ENCODE results near the gene FLNB.

FLNB gene

GRCh38 chr3:58008141-58009025 is at the start of gene FLNB:
TSS of gene FLNB (plus strand) at chr3:58008422. CDS start at chr3:58008565, 143 bp downstream.
- TF ChIP-seq CTCF (IDR thresholded peaks at IDR 0.05; ENCODE audit: low read length) (peak; percentile 61), EZH2 (optimal IDR thresholded peaks at IDR 0.05; ENCODE audit: low read depth, low read length) (no peak)
- 0 out of 2 replicates have a peak, but pooled peaks cover 4% of the 10 kb centered on the region for H3K4me1 ChIP-seq (ENCODE audit: low read length)
- H3F3A ChIP-seq (ENCODE audit: insufficient read depth, low read length): 0 out of 2 replicates have a peak, but pooled peaks cover 3% of the 10 kb centered on the region
- H3K9me2 ChIP-seq (replicated peaks; ENCODE audit: insufficient read depth, low read length): no peaks in the 10 kb centered on the region
- H3K9ac ChIP-seq (ENCODE audit: low read length): peak within 1 kb of the TSS; percentile 35; the same call in 1 of the 2 replicates
- no peak within 1 kb of the TSS for H3K27ac ChIP-seq (ENCODE audit: low read length)
- no peaks in the 10 kb centered on the region; the same call in 1 of the 2 replicates for H3K27me3 ChIP-seq (replicated peaks; ENCODE audit: insufficient read depth, low read length)
- DNase-seq: peak; percentile 77
- H3K4me2 ChIP-seq (ENCODE audit: low read depth, low read length): peak within 1 kb of the TSS; percentile 91
- H3K79me2 ChIP-seq (ENCODE audit: low read length): no peaks in the 10 kb centered on the region
- H4K20me1 ChIP-seq (ENCODE audit: insufficient read depth, low read length): no peaks in the 10 kb centered on the region
- peak within 1 kb of the TSS; percentile 67 for H3K4me3 ChIP-seq (ENCODE audit: low read length)
- H3K36me3 ChIP-seq (replicated peaks; ENCODE audit: insufficient read depth, low read length): no peaks in the 10 kb centered on the region
- peak within 1 kb of the TSS; percentile 88 for H2AFZ ChIP-seq (ENCODE audit: low read length)
- H3K9me3 ChIP-seq (replicated peaks; ENCODE audit: insufficient read depth, low read length): no peaks in the 10 kb centered on the region

GRCh38 chr3:57958642-57959422 is 49.4 kb upstream of the FLNB start:
- DNase-seq: no peak
- no peaks in the 10 kb centered on the region for H3K79me2 ChIP-seq (ENCODE audit: low read length)
- no peak overlapping the region for H2AFZ ChIP-seq (ENCODE audit: low read length)
- TF ChIP-seq EZH2phosphoT487 (IDR thresholded peaks at IDR 0.05; ENCODE audit: low read length) (no peak), CTCF (IDR thresholded peaks at IDR 0.05; ENCODE audit: low read length) (no peak)
- no peaks in the 10 kb centered on the region for H3K36me3 ChIP-seq (replicated peaks; ENCODE audit: insufficient read depth, low read length)
- no peaks in the 10 kb centered on the region for H3K27me3 ChIP-seq (replicated peaks; ENCODE audit: insufficient read depth, low read length)
- no peak overlapping the region for H3K4me2 ChIP-seq (ENCODE audit: low read depth, low read length)
- no peaks in the 10 kb centered on the region for H3K4me1 ChIP-seq (ENCODE audit: low read length)
- H4K20me1 ChIP-seq (ENCODE audit: insufficient read depth, low read length): no peaks in the 10 kb centered on the region
- H3K9ac ChIP-seq (ENCODE audit: low read length): no peak overlapping the region
- H3K9me3 ChIP-seq (replicated peaks; ENCODE audit: insufficient read depth, low read length): no peaks in the 10 kb centered on the region
- H3K27ac ChIP-seq (ENCODE audit: low read length): no peak overlapping the region
- H3K4me3 ChIP-seq (ENCODE audit: low read length): no peak overlapping the region
- no peaks in the 10 kb centered on the region for H3F3A ChIP-seq (ENCODE audit: insufficient read depth, low read length)
- H3K9me2 ChIP-seq (replicated peaks; ENCODE audit: insufficient read depth, low read length): no peaks in the 10 kb centered on the region

- H3F3A ChIP-seq (ENCODE audit: insufficient read depth, low read length): no peaks in the 10 kb centered on the region
- no peaks in the 10 kb centered on the region for H3K79me2 ChIP-seq (ENCODE audit: low read length)
- no peak overlapping the region for H3K27ac ChIP-seq (ENCODE audit: low read length)
- no peak overlapping the region for H3K9ac ChIP-seq (ENCODE audit: low read length)
- TF ChIP-seq EZH2 (optimal IDR thresholded peaks at IDR 0.05; ENCODE audit: low read depth, low read length) (no peak), EZH2phosphoT487 (IDR thresholded peaks at IDR 0.05; ENCODE audit: low read length) (no peak), CTCF (IDR thresholded peaks at IDR 0.05; ENCODE audit: low read length) (no peak)
- no peaks in the 10 kb centered on the region for H4K20me1 ChIP-seq (ENCODE audit: insufficient read depth, low read length)
- no peak for DNase-seq
- no peaks in the 10 kb centered on the region for H3K4me1 ChIP-seq (ENCODE audit: low read length)
- H2AFZ ChIP-seq (ENCODE audit: low read length): no peak overlapping the region
- no peaks in the 10 kb centered on the region for H3K27me3 ChIP-seq (replicated peaks; ENCODE audit: insufficient read depth, low read length)
- H3K9me3 ChIP-seq (replicated peaks; ENCODE audit: insufficient read depth, low read length): no peaks in the 10 kb centered on the region
- H3K9me2 ChIP-seq (replicated peaks; ENCODE audit: insufficient read depth, low read length): no peaks in the 10 kb centered on the region
- no peak overlapping the region for H3K4me2 ChIP-seq (ENCODE audit: low read depth, low read length)
- no peaks in the 10 kb centered on the region for H3K36me3 ChIP-seq (replicated peaks; ENCODE audit: insufficient read depth, low read length)
- no peak overlapping the region for H3K4me3 ChIP-seq (ENCODE audit: low read length)
Measured at GRCh38 chr3:57959423-57960173, 48.6 kb upstream of the FLNB start.
